PC-3 (cell line): Measurements from ENCODE around the gene DDX10.

Source experiments
- EZH2 ChIP-seq: fragments of 300-600 bp; sonication (generic); IDR thresholded peaks from one replicate; pipeline ENCODE4 v1.6.1; 2017; ENCODE audit warnings: antibody characterized with exemption, mild to moderate bottlenecking, low read length; ENCODE audit not compliant: unreplicated experiment
- EZH2phosphoT487 ChIP-seq: fragments of 300-600 bp; sonication (generic); IDR thresholded peaks from 2 replicates; pipeline ENCODE4 v1.6.1; 2018; ENCODE audit warnings: mild to moderate bottlenecking, antibody characterized with exemption, low read length, borderline replicate concordance
- TF ChIP-seq, protein P1 (sequence below): fragments of 300-600 bp; sonication (generic); conservative IDR thresholded peaks from 2 replicates; pipeline ENCODE4 v1.5.1; 2017; ENCODE audit warnings: antibody characterized with exemption, low read depth, mild to moderate bottlenecking, low read length

DNA sequence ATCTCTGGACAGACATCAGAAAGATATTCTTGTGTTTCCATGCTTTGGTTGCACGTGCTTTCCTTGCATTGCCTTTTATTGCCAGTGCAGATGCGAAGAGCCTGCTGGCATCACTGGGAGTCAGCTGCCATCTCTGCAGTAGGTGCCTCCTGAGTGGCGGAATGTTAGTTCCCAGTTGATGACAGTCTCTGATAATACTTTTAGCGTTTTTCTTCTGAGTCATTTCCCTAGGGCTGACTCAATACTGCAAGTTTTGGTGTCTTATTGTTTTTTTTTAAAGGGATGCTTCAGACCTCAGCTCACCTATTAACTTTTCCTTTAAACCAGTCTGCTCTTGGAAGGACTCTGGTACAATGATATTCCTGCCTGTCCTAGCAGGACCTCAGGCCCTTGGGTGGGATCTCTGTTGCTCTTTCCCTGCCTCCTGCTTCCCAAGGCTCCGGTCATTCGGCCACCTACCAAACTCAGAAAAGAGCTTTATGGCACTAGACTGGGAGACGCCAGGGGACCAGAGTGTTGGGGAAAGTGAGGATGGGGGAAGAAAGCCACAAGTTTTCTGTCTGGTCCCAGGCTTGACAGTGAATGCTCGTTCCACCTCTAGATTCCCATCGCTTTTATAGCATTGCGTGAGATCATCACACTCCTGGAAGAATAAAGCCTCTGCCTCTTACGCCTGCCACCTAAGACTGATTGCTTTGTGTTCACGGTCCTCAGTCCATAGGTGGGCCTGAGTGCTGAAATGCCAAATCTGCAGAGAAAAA lies 308.7 kb downstream of the DDX10 start:
- TF ChIP-seq, protein P1, sequence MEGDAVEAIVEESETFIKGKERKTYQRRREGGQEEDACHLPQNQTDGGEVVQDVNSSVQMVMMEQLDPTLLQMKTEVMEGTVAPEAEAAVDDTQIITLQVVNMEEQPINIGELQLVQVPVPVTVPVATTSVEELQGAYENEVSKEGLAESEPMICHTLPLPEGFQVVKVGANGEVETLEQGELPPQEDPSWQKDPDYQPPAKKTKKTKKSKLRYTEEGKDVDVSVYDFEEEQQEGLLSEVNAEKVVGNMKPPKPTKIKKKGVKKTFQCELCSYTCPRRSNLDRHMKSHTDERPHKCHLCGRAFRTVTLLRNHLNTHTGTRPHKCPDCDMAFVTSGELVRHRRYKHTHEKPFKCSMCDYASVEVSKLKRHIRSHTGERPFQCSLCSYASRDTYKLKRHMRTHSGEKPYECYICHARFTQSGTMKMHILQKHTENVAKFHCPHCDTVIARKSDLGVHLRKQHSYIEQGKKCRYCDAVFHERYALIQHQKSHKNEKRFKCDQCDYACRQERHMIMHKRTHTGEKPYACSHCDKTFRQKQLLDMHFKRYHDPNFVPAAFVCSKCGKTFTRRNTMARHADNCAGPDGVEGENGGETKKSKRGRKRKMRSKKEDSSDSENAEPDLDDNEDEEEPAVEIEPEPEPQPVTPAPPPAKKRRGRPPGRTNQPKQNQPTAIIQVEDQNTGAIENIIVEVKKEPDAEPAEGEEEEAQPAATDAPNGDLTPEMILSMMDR: no peak
- no peak for TF ChIP-seq EZH2
- TF ChIP-seq EZH2phosphoT487: no peak
